GM19463 (cell line): ENCODE measurements around the gene CD276.
A peak's percentile ranks its signal among the peaks of the same experiment; 100 is the strongest.
"Not testable (repeated sequence)": the region's sequence is repeated elsewhere in the genome, so short reads cannot be mapped to it uniquely, and the experiment has no call there.

Source experiments
- ATAC-seq: cut with Tn5 transposase; IDR thresholded peaks from one replicate; pipeline ENCODE4 v1.9.1; 2021; ENCODE audit warnings: mild to moderate bottlenecking, moderate library complexity; ENCODE audit not compliant: unreplicated experiment

The CD276 gene

DNA sequence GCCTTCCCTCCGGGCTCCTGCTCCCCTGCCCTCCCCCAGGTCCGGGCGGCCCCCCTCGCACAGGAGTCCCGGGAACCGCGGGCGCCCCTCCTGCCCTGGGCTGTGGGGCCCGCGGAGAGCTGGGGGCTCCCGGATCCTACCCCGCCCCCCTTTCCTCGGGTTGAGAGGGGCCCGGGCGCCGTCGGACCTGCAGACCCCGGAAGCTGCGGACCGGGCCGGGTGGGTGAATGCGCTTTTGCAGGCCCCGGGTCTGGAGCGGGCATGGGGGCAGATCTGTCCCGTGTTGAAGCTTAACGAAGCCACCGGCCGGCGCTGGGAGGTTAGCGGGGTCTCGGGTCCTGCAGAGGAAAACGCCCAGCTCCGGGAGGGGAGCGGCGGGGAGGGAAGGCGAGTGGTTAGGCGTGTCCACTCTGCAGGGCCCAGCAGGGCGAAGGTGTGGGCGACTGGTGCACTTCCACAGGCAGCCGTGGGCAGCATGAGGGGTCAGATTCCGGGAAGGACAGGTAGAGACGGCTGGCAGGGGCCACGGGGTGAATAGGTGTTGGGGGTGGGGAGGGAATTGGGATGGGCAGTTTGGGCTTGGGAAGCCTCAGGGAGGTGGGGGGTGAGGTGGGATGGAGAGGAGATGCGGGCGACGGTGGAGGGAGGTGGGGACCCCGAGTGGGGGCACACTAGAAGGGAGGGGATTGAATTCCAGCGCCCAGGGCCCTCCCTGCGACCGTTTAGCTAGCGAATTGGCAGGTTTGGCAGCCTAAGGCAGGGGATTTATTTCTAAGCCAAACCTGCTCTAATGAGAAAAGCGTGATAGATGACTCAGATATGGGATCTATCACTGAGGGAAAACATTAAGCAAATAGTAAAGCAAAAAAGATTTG lies 635 bp downstream of the CD276 start:
- no peak for ATAC-seq

- ATAC-seq: no peak
Observed at GRCh38 chr15:73685981-73686380, 1.8 kb downstream of the CD276 start.

DNA sequence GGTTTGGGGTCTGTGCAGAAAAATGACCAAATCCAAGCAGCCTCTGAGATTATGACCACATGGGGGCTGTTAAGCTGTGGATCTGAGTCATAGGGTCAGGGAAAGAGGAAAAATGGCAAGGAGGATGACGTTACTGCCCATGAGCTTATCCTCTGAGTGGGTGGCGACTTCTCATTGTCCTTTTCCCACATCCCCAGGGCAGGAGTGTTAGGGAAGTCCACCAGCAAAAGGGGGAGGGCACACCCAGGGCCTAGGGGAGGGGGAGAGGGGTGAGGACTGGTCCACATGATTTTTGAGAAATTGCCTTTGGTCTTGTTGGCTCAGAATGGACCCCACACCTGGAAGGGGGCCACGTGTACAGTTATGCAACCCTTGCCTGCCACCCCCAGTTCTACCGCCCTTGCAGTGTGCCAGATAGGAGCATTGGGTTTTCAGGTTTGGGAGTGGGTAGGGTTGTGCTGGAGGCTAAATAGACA lies 2.6 kb downstream of the CD276 start:
- no peak for ATAC-seq

DNA sequence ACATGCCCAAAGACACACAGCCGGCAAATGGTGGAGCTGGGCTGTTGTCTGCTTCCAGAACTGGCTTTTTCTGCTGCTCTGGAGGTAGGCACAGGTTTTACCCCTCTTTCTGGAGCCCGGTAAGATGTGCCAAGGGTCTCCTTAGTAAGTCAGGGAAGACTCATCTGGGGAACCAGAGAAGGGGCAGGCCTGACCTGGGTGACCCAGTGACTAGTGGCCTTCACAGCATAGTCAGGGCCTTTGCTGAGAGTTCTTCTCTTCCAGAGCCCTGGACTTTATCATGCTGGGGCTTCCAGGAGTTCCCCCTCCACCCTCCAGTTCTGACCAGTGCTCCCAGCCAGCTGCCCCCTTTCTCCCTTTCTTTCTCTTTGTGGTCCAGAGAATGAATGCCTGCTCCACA lies 3.2 kb downstream of the CD276 start:
- ATAC-seq: no peak

DNA sequence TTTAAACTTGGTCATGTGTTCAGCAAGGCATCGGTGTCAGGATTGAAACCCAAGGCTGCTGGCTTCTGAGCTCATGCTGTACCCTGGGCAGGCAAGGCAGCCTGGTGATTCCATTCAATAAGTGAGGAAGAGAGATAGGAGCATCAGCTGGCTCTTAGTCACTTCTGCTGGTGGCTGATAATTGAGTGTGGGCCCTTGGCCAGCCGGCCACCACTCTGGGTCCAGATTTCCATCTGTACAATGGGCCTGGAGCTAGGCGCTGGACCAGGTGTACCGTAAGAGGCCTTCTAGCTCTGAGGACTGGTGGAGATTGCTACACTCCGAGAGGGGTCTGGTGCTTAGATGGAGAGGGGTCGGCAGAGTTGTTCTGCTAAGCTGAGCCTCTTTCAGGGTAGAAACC lies 4.3 kb downstream of the CD276 start:
- no peak for ATAC-seq

- no peak for ATAC-seq
Observed at GRCh38 chr15:73691396-73691795, 7.2 kb downstream of the CD276 start.

GRCh38 chr15:73694419-73694818 lies 10.2 kb downstream of the CD276 start:
- ATAC-seq: no peak

DNA sequence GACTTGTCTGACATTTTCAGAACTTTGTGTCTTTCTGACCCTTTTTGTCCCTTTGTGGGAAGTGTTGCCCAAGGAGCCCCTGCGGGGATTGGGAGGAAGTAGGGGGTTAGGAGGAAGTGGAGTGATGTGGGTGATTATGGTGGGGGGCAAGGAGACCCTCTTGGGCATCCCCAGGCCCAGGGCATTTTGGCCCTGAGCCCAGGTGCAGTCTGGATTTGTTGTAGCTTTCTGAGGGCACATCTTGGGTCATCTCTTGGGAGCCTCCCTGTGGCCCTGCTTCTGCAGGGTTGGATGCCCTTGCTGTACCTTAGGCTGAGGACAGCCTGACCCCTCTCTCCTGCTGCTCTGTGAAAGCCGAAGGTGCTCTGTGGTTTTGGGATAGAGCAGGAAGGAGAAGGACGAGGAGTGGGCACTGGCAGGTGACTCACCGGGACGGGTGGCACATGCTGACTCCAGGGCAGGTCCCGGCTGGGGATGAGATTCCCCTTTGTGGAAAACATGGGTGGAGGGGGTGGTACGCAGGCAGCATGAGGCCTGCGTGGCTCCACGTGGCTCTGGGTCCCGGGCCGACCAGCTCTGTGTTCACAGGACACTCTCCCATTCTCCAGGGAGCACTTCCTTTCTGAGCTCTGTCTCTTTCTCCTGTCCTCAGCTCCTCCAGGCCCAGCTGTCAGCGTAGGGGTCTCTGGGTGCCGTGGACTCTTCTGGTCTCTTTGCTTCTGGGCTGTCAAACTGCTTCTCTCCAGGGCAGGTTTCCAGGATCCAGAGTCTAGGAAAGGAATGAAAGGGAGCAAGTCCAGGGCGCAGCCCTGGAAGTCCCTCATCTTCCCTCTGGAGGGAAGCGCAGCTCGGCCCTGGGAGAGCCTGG lies 11.8 kb downstream of the CD276 start:
- ATAC-seq: no peak

DNA sequence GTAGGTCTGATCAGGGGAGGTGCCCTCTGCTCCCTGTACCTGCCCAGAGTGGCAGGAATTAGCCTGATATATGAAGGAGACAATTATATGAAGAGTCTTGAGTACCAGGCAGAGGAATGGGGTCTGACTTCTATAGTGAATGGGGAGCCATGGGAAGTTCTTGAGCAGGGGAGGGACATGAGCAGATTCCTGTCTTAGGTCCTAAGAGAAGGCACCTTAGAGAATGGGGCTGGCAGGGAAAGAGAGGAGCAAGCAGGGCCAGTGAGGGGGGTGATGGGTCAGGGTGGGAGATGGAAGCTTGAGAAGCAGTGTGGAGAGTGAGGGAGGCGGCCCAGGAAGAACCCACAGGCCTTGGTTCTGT lies 12.4 kb downstream of the CD276 start:
- ATAC-seq: no peak

DNA sequence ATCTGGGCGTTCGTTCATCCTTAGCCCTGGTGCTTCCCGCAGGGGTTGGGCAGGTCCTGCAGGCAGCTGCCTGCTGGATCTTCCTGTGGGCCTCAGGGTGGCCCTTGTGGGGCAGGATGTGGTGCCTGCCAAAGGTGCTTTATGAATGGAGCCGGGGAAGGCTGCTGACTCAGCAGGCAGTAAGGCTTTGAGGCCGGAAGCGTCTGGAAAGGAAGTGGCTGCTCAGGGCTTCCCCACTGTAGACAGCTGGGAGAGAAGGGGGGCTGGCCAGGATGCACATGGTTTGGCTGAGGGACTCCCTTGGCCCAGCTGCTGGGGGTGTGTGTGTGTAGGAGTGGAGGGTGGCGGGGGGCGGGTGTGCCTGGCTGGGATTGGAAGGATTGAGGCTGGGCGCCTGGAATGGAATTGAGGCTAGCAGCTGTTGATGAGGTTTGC lies 12.9 kb downstream of the CD276 start:
- peak; percentile 89 for ATAC-seq

DNA sequence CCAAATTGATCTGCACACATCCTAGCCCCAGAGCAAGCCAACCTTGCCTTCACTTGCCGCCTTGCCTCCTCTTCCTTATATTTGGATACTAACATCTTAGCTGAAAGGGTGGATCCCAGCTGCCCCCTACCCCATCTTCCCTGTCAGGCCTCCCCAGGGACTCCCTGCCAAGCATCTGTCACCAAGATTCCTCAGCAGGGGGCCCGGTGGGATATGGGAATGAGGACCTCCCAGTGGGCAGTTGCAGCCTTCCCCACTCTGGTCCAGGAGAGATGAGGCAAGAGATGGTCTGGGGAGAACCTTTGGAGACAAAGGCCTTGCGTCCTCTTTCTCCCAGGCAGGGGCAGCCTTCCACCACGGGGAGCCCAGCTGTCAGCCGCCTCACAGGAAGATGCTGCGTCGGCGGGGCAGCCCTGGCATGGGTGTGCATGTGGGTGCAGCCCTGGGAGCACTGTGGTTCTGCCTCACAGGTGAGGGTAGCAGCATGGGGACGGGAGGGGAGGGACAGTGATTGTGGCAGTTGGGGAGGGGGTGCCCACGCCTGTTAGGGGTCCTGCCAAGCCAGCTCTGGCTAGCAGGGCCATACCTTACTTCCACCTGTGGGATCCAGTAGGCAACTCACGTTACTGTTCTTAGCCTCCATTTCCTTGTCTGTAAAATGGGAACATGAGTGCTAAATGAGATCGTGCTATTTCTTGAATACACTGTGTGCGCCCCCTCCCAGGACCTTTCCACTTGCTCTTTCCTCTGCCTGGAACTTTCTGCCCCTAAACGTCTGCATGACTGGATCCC lies 15.3 kb downstream of the CD276 start:
- ATAC-seq: no peak

DNA sequence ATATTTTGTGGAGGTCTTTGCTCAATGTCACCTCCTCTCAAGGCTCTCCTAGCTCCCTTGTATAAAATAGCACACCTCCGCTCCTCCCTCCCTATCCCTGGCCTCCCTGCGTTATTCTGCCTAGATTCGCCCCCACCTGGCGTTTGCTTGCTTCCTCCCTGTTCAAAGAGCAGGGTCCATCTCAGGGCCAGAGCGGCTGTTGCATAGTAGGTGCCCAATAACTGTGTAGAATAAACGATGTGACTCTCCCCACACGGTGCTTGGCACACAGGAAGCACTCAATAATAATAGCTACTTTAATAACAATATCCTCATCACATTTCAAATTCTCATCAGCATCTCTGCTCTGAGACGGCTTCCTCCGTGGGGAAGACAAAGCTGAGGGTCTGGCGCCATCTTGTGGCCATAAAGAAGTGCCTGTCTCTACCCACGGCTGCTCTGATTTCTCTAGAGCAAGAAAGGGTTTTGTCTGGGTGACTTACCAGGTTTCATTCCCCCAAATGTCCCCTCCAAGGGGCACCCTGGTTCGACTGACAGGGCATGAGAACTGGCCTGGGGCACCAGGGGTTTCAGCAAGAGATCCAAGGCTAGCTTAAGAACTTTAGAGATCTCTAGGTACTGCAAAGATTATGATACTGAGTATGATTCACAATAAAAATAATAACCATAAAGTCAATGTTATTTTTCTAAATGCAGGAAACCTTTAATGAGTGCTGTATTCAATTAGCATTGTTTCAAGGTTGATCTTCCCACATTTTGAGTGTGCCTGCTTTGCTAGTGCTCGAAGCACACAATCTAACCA lies 16.1 kb downstream of the CD276 start:
- no peak for ATAC-seq

- not testable (repeated sequence) for ATAC-seq
Observed at GRCh38 chr15:73702311-73703239, 18.4 kb downstream of the CD276 start.

- not testable (repeated sequence) for ATAC-seq
Observed at GRCh38 chr15:73703601-73704000, 19.4 kb downstream of the CD276 start.

DNA sequence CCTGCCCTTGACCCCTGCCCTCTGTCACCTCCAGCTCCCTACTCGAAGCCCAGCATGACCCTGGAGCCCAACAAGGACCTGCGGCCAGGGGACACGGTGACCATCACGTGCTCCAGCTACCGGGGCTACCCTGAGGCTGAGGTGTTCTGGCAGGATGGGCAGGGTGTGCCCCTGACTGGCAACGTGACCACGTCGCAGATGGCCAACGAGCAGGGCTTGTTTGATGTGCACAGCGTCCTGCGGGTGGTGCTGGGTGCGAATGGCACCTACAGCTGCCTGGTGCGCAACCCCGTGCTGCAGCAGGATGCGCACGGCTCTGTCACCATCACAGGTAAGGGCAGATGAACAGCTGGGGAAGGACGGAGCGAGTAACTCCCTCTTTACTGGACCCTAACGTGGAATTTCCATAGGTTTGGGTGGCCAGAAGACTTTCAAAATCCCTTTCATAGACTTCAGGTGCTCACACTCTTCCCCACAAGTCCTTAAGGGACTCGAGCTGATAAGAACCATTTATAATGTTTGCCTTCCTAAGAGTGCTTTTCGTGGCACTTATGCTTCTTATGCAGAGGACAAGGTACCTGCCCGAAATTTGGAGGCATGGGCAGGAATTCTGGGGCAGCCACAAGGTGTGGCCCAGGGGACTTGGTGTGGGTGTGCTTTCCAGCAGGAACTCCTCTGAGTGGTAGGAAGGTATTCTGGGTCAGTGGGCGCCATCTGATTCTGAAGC lies 20.1 kb downstream of the CD276 start:
- not testable (repeated sequence) for ATAC-seq

- no peak for ATAC-seq
Observed at GRCh38 chr15:73704869-73705645, 20.9 kb downstream of the CD276 start.

- no peak for ATAC-seq
Observed at GRCh38 chr15:73708691-73709090, 24.5 kb downstream of the CD276 start.

DNA sequence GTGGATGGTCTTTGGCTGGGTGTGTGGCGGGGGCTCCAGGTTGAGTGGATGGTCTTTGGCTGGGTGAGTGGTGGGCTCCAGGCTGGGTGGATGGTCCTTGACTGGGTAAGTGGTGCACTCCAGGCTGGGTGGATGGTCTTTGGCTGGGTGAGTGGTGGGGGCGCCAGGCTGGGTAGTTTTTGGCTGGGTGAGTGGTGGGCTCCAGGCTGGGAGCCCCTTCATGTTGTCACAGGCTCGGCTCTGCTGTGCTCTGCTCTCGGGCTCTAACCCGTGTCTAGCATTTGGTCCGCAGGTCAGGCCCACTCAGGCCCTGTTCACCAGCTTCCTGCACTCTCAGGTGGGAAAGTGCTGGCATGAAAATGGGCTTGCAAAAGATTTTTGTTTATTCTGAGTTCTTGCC lies 25.1 kb downstream of the CD276 start:
- no peak for ATAC-seq
